C4-2B (cell line): ENCODE measurements around the gene PPARA.

Experiments
- CTCF ChIP-seq: fragments of 450-650 bp; conservative IDR thresholded peaks from 2 replicates; pipeline ENCODE4 v1.5.1; 2017; ENCODE audit warnings: mild to moderate bottlenecking
- ZFX ChIP-seq: fragments of 450-650 bp; IDR thresholded peaks from 2 replicates; pipeline ENCODE4 v1.6.1; 2017

GRCh38 chr22:46105494-46106278 lies 44.6 kb upstream of the PPARA start:
- no peak for TF ChIP-seq CTCF
- no peak for TF ChIP-seq ZFX
